H9 (cell line): ENCODE data around the gene NCOA6. TPM values are rescaled to one million over a fixed set of nuclear protein-coding genes. Genes with fewer than 3 reads are reported as not detected.

Experiments
- DNase-seq: peaks from one replicate; pipeline ENCODE4 v3.0.0-alpha.2; 2017
- H2AFZ ChIP-seq: one replicate; pipeline ENCODE4 v1.6.1; 2013; ENCODE audit warnings: mild to moderate bottlenecking, low read length, control low read depth, moderate library complexity
- H2AK5ac ChIP-seq: 2 replicates; pipeline ENCODE4 v1.6.1; 2013; ENCODE audit warnings: low read length, control low read depth, mixed read lengths; ENCODE audit not compliant: insufficient read length
- H2BK120ac ChIP-seq: one replicate; pipeline ENCODE4 v1.6.1; 2013; ENCODE audit warnings: low read depth, mild to moderate bottlenecking, low read length, control low read depth, inconsistent platforms; ENCODE audit not compliant: poor library complexity, severe bottlenecking
- H2BK12ac ChIP-seq: 2 replicates; pipeline ENCODE4 v1.6.1; 2013; ENCODE audit warnings: low read length, control low read depth, mixed read lengths, low read depth; ENCODE audit not compliant: insufficient read length
- H2BK15ac ChIP-seq: 2 replicates; pipeline ENCODE4 v1.6.1; 2013; ENCODE audit warnings: low read depth, low read length, control low read depth
- H2BK20ac ChIP-seq: one replicate; pipeline ENCODE4 v1.6.1; 2013; ENCODE audit warnings: low read depth, mild to moderate bottlenecking, low read length, control low read depth, inconsistent platforms; ENCODE audit not compliant: poor library complexity, severe bottlenecking
- H2BK5ac ChIP-seq: 2 replicates; pipeline ENCODE4 v1.6.1; 2013; ENCODE audit warnings: low read length, control low read depth, mixed read lengths; ENCODE audit not compliant: insufficient read length
- H3K14ac ChIP-seq: 2 replicates; pipeline ENCODE4 v1.6.1; 2013; ENCODE audit warnings: low read length, control low read depth; ENCODE audit not compliant: insufficient read depth
- H3K18ac ChIP-seq: 2 replicates; pipeline ENCODE4 v1.6.1; 2013; ENCODE audit warnings: low read depth, mild to moderate bottlenecking, mixed read lengths, low read length, control low read depth; ENCODE audit not compliant: insufficient read length
- H3K23ac ChIP-seq: 2 replicates; pipeline ENCODE4 v1.6.1; 2013; ENCODE audit warnings: low read length, control low read depth, mixed read lengths, low read depth; ENCODE audit not compliant: insufficient read length
- H3K23me2 ChIP-seq: 2 replicates; pipeline ENCODE4 v1.6.1; 2013; ENCODE audit warnings: low read depth, mild to moderate bottlenecking, mixed read lengths, low read length, control low read depth; ENCODE audit not compliant: insufficient read length, poor library complexity, severe bottlenecking
- H3K27ac ChIP-seq: 2 replicates; pipeline ENCODE4 v1.5.1; 2013; ENCODE audit warnings: low read length, control low read depth, mixed read lengths, low read depth; ENCODE audit not compliant: insufficient read length
- H3K27me3 ChIP-seq: 2 replicates; pipeline ENCODE4 v1.6.1; 2013; ENCODE audit warnings: low read length, control low read depth, inconsistent platforms; ENCODE audit not compliant: insufficient read depth
- H3K4ac ChIP-seq: 2 replicates; pipeline ENCODE4 v1.6.1; 2013; ENCODE audit warnings: low read depth, mild to moderate bottlenecking, control low read depth, inconsistent platforms, low read length, moderate library complexity
- H3K4me1 ChIP-seq: 2 replicates; pipeline ENCODE4 v1.6.1; 2013; ENCODE audit warnings: low read length, control low read depth, inconsistent platforms; ENCODE audit not compliant: insufficient read depth
- H3K4me2 ChIP-seq: 2 replicates; pipeline ENCODE4 v1.6.1; 2013; ENCODE audit warnings: low read length, control low read depth, mixed read lengths; ENCODE audit not compliant: insufficient read length, insufficient read depth
- H3K56ac ChIP-seq: 2 replicates; pipeline ENCODE4 v1.6.1; 2013; ENCODE audit warnings: low read depth, mild to moderate bottlenecking, mixed read lengths, low read length, control low read depth; ENCODE audit not compliant: insufficient read length
- H3K79me1 ChIP-seq: 2 replicates; pipeline ENCODE4 v1.6.1; 2013; ENCODE audit warnings: low read depth, mild to moderate bottlenecking, moderate library complexity, low read length, control low read depth, inconsistent platforms; ENCODE audit not compliant: insufficient read depth, poor library complexity, severe bottlenecking
- H3K79me2 ChIP-seq: 2 replicates; pipeline ENCODE4 v1.6.1; 2013; ENCODE audit warnings: low read length, control low read depth, inconsistent platforms; ENCODE audit not compliant: insufficient read depth
- H3K9ac ChIP-seq: 2 replicates; pipeline ENCODE4 v1.6.1; 2013; ENCODE audit warnings: low read length, control low read depth, mixed read lengths; ENCODE audit not compliant: insufficient read length; ENCODE audit errors: extremely low read depth
- H3K9me3 ChIP-seq: one replicate; pipeline ENCODE4 v1.6.1; 2013; ENCODE audit warnings: low read depth, low read length, inconsistent platforms; ENCODE audit not compliant: control insufficient read depth
- H3T11ph ChIP-seq: one replicate; pipeline ENCODE4 v1.6.1; 2013; ENCODE audit warnings: mild to moderate bottlenecking, low read length, control low read depth, inconsistent platforms
- H4K20me1 ChIP-seq: one replicate; pipeline ENCODE4 v1.6.1; 2013; ENCODE audit not compliant: control insufficient read depth, insufficient read length, insufficient read depth
- H4K5ac ChIP-seq: 2 replicates; pipeline ENCODE4 v1.6.1; 2013; ENCODE audit warnings: low read depth, mild to moderate bottlenecking, mixed read lengths, low read length, control low read depth; ENCODE audit not compliant: insufficient read length
- H4K8ac ChIP-seq: replicated peaks from 2 replicates; pipeline ENCODE4 v1.6.1; 2013; ENCODE audit warnings: low read length, control low read depth, mixed read lengths, low read depth; ENCODE audit not compliant: insufficient read length
- H4K91ac ChIP-seq: 2 replicates; pipeline ENCODE4 v1.6.1; 2013; ENCODE audit warnings: low read depth, mild to moderate bottlenecking, moderate library complexity, mixed read lengths, low read length, control low read depth; ENCODE audit not compliant: insufficient read length
- H3K27ac Mint-ChIP-seq, 3 experiments: 2 replicates in 2 of 3; 3 replicates in 1 of 3; pipeline ENCODE4 v1.8.0; 2020 to 2021; ENCODE audit warnings: mixed read lengths in 3 of 3, mild to moderate bottlenecking in 1 of 3, moderate library complexity in 1 of 3
- H3K27me3 Mint-ChIP-seq: 2 replicates; pipeline ENCODE4 v1.8.0; 2021; ENCODE audit warnings: low read depth, mild to moderate bottlenecking, moderate library complexity, mixed read lengths
- H3K36me3 Mint-ChIP-seq, 3 experiments: 2 replicates in 2 of 3; 3 replicates in 1 of 3; pipeline ENCODE4 v1.8.0; 2020 to 2021; ENCODE audit warnings: low read depth in 3 of 3, mixed read lengths in 3 of 3; ENCODE audit not compliant: insufficient read depth in 1 of 3
- H3K4me1 Mint-ChIP-seq, 2 experiments: 2 replicates each; pipeline ENCODE4 v1.8.0; 2020; ENCODE audit warnings: mixed read lengths in 2 of 2
- H3K4me3 Mint-ChIP-seq, 2 experiments: 2 replicates in 1 of 2; 3 replicates in 1 of 2; pipeline ENCODE4 v1.8.0; 2020 to 2021; ENCODE audit warnings: mild to moderate bottlenecking in 2 of 2, mixed read lengths in 2 of 2, moderate library complexity in 1 of 2
- H3K9me3 Mint-ChIP-seq, 2 experiments: 2 replicates in 1 of 2; 3 replicates in 1 of 2; pipeline ENCODE4 v1.8.0; 2020; ENCODE audit warnings: mild to moderate bottlenecking in 2 of 2, mixed read lengths in 2 of 2, moderate library complexity in 1 of 2
- WGBS: extraction: QIAGEN DNeasy Blood & Tissue Kit; methylation state at CpG from one replicate; pipeline ENCODE4 v1.1.7; 2013; ENCODE audit warnings: missing lambda C conversion rate, low lambda C conversion rate, mixed read lengths; ENCODE audit not compliant: insufficient read length; ENCODE audit errors: extremely low coverage; 5-methylcytosine and 5-hydroxymethylcytosine counted together
- total RNA-seq: library from RNA; stranded (reverse); gene quantifications from 2 replicates; pipeline ENCODE4 v1.2.1, GENCODE V29; 2021
- TF ChIP-seq, protein P1 (sequence below): fragments of 200-600 bp; sonication (generic); conservative IDR thresholded peaks from 3 replicates; pipeline ENCODE4 v1.8.0; 2021; ENCODE audit warnings: antibody characterized with exemption, mild to moderate bottlenecking

The NCOA6 gene
- total RNA-seq, 1 experiment from 2014 or later = 23.9 TPM

- TF ChIP-seq, protein P1, sequence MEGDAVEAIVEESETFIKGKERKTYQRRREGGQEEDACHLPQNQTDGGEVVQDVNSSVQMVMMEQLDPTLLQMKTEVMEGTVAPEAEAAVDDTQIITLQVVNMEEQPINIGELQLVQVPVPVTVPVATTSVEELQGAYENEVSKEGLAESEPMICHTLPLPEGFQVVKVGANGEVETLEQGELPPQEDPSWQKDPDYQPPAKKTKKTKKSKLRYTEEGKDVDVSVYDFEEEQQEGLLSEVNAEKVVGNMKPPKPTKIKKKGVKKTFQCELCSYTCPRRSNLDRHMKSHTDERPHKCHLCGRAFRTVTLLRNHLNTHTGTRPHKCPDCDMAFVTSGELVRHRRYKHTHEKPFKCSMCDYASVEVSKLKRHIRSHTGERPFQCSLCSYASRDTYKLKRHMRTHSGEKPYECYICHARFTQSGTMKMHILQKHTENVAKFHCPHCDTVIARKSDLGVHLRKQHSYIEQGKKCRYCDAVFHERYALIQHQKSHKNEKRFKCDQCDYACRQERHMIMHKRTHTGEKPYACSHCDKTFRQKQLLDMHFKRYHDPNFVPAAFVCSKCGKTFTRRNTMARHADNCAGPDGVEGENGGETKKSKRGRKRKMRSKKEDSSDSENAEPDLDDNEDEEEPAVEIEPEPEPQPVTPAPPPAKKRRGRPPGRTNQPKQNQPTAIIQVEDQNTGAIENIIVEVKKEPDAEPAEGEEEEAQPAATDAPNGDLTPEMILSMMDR = no peak
- Histone ChIP-seq H3K18ac (no peak overlapping the region), H3K4ac (no peak overlapping the region)
Observed at GRCh38 chr20:34706912-34707784, 118.3 kb downstream of the NCOA6 start.

More at GRCh38 chr20:34706912-34707784, 118.3 kb downstream of the NCOA6 start:
- Histone ChIP-seq H4K8ac (no peak overlapping the region), H3K27me3 (peaks cover 15% of the 10 kb centered on the region; the same call in 1 of the 2 replicates), H2BK20ac (no peak overlapping the region), H4K91ac (no peak overlapping the region), H2BK15ac (no peak overlapping the region), H3K4me2 (no peak overlapping the region), H3K79me2 (no peaks in the 10 kb centered on the region), H3K14ac (no peak overlapping the region), H3K23ac (no peak overlapping the region), H2BK5ac (no peak overlapping the region), H2BK12ac (no peak overlapping the region), H3K79me1 (no peaks in the 10 kb centered on the region), H3K4me1 (no peaks in the 10 kb centered on the region), H2BK120ac (no peak overlapping the region), H3K9ac (no peak overlapping the region), H3K9me3 (no peaks in the 10 kb centered on the region), H2AFZ (no peak overlapping the region), H3K56ac (no peak overlapping the region), H3K27ac (no peak overlapping the region), H3T11ph (no peak overlapping the region), H3K23me2 (peaks cover 25% of the 10 kb centered on the region), H4K5ac (no peak overlapping the region), H4K20me1 (no peaks in the 10 kb centered on the region), H2AK5ac (no peak overlapping the region)
- no peak for DNase-seq
- peaks cover 66% of the 10 kb centered on the region for H3K27me3 Mint-ChIP-seq
- no peaks in the 10 kb centered on the region for H3K36me3 Mint-ChIP-seq
- WGBS = no CpG with 5 or more reads among the region's 3 CpGs
- H3K4me1 Mint-ChIP-seq = peaks cover 31 to 38% of the 10 kb centered on the region in 2 experiments
- no peaks in the 10 kb centered on the region for H3K9me3 Mint-ChIP-seq
- no peak overlapping the region; a peak in 1 of 5 replicates for H3K4me3 Mint-ChIP-seq
- no peak overlapping the region for H3K27ac Mint-ChIP-seq
